Gastrocnemius medialis (tissue), 4 donors: ENCODE measurements around the gene AMIGO3.
"Not testable (repeated sequence)": the region's sequence is repeated elsewhere in the genome, so short reads cannot be mapped to it uniquely, and the experiment has no call there.

Experiments used
- POLR2A ChIP-seq, 2 donors: fragments of 450-650 bp; IDR thresholded peaks; one replicate each; pipeline ENCODE4 v1.6.1; 2017; ENCODE audit warnings: antibody characterized with exemption in 2 of 2, mild to moderate bottlenecking in 2 of 2, moderate library complexity in 2 of 2
- TF ChIP-seq, protein P1 (sequence below), 5 experiments: fragments of 450-650 bp in 3 of 5; fragments of 200-600 bp in 2 of 5; sonication (generic) in 2 of 5; IDR thresholded peaks in 4 of 5; conservative IDR thresholded peaks in 1 of 5; 1 replicate in 4 of 5; 2 replicates in 1 of 5; pipeline ENCODE4 v1.5.1; 2016 to 2019; ENCODE audit warnings: antibody characterized with exemption in 5 of 5, mild to moderate bottlenecking in 3 of 5, moderate library complexity in 3 of 5

DNA sequence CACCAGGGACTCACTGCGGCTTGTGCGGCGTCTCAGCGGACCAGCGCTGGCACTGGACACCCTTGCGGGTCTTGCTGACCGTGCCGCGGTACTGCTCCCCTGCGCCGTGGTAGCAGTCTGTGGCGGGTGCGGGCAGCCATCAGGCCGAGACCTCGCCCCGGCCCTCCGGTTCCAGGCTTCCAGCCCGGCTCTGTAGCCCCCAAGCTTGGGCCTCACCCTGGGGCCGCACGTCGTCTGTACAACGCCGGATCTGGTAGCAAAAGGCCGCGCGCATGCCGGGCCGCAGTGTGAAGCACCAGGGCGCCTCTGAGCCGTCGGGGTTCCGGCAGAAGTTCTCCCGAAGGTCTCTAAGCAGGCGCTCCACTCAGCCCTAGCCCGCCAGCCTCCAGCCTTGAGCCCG is 33.6 kb downstream of the AMIGO3 start:
- TF ChIP-seq, protein P1, sequence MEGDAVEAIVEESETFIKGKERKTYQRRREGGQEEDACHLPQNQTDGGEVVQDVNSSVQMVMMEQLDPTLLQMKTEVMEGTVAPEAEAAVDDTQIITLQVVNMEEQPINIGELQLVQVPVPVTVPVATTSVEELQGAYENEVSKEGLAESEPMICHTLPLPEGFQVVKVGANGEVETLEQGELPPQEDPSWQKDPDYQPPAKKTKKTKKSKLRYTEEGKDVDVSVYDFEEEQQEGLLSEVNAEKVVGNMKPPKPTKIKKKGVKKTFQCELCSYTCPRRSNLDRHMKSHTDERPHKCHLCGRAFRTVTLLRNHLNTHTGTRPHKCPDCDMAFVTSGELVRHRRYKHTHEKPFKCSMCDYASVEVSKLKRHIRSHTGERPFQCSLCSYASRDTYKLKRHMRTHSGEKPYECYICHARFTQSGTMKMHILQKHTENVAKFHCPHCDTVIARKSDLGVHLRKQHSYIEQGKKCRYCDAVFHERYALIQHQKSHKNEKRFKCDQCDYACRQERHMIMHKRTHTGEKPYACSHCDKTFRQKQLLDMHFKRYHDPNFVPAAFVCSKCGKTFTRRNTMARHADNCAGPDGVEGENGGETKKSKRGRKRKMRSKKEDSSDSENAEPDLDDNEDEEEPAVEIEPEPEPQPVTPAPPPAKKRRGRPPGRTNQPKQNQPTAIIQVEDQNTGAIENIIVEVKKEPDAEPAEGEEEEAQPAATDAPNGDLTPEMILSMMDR (IDR thresholded peaks at IDR 0.05 in 4 of 5, conservative IDR thresholded peaks at IDR 0.05 in 1 of 5): not testable (repeated sequence)
- TF ChIP-seq POLR2A (IDR thresholded peaks at IDR 0.05): not testable (repeated sequence)
